ENCODE results near the gene TMSB4X.
A peak's percentile ranks its signal among the peaks of the same experiment; 100 is the strongest.

Gene TMSB4X

GRCh38 chrX:12972243-12972642 lies 2.7 kb upstream of the TMSB4X start:
- TF ChIP-seq CTCF (IDR thresholded peaks at IDR 0.05; ENCODE audit: poor library complexity, severe bottlenecking), result no peak
- Histone ChIP-seq H3K27ac (ENCODE audit: poor library complexity, severe bottlenecking) (no peak overlapping the region), H3K9me3 (ENCODE audit: severe bottlenecking) (no peaks in the 10 kb centered on the region), H3K36me3 (ENCODE audit: low read depth) (peaks cover 23% of the 10 kb centered on the region), H3K27me3 (ENCODE audit: insufficient read depth, poor library complexity, severe bottlenecking) (no peaks in the 10 kb centered on the region), H3K4me3 (ENCODE audit: severe bottlenecking) (no peak overlapping the region), H3K4me1 (ENCODE audit: insufficient read depth, poor library complexity, severe bottlenecking) (peaks cover 5% of the 10 kb centered on the region)
- ATAC-seq (ENCODE audit: low read depth), result no peak
- no peak for DNase-seq (ENCODE audit: low spot score)

DNA sequence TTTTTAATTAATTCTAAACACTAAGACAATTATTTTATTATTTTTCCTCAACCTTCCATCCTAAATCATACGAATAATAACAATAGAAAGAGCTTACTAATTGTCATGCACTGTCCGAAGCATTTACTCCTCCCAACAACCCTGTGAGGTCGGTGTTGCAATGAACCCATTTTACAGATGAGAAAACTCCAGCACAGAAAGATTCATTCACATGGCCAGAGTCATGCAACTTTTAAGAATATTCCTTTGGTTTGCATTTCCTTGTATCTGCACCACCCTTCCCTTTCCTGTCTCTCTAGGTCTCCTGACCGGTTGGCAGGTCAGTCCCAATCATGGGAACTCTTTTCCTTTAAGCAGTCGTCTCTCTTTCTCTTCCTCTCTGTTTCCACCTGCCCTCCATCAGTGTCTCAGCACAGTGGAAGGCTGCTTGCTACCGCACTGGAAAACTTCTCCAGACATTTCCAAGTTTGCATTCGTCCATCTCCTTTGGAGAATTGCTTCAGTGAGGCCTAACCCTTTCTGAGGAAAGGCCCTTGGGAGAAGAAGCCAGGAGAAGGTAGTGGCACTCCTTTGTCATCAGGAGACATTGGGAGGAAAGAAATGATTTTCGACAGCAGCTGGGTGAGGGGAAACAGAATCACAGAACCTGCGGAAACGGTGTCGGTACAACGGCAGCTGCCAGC lies 1.9 kb upstream of the TMSB4X start:
- peaks cover 10% of the 10 kb centered on the region for H3K4me1 ChIP-seq (ENCODE audit: insufficient read depth, poor library complexity, severe bottlenecking)
- DNase-seq (ENCODE audit: low spot score), result no peak
- H3K4me3 ChIP-seq (ENCODE audit: severe bottlenecking), result no peak overlapping the region
- no peak for TF ChIP-seq CTCF (IDR thresholded peaks at IDR 0.05; ENCODE audit: poor library complexity, severe bottlenecking)
- no peak overlapping the region for H3K27ac ChIP-seq (ENCODE audit: poor library complexity, severe bottlenecking)
- no peak for ATAC-seq (ENCODE audit: low read depth)
- H3K36me3 ChIP-seq (ENCODE audit: low read depth), result peaks cover 27% of the 10 kb centered on the region
- no peaks in the 10 kb centered on the region for H3K9me3 ChIP-seq (ENCODE audit: severe bottlenecking)
- no peaks in the 10 kb centered on the region for H3K27me3 ChIP-seq (ENCODE audit: insufficient read depth, poor library complexity, severe bottlenecking)

DNA sequence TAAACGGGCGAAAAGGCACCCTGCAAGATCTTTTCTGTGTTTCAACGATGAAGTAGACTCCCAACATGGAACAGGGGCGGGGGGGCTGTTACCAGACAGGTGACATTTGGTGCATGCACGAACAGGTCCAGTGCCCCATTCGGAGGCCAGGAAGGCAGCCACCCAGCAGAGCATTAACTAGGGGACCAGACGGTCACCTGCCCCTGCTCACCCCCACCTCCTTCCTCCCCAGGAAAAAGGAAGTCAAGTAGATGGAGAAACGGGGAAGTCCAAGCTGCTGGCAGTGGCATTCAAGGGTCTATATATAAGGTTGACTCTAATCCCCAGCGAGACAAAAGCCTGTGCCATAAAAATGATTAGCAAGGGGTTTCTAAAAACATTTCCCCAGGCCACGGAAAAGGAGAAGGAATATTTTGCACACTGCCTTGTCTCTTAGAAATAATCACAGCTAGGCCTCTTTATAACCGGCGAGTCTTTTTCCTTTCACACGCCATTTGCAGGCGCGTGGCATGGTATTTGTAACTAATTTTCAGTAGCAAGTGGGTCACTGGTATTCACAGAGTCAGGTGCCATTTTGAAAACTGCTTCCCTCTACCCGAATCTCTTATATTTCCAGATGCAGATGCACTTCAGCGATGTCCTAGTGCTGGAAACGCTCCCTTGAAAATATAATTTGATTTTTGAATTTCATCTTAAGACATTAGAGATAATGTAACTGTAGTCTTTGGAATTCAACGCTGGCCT lies 1.2 kb upstream of the TMSB4X start:
- no peak overlapping the region for H3K4me3 ChIP-seq (ENCODE audit: severe bottlenecking)
- ATAC-seq (ENCODE audit: low read depth) (no peak), DNase-seq (ENCODE audit: low spot score) (no peak)

DNA sequence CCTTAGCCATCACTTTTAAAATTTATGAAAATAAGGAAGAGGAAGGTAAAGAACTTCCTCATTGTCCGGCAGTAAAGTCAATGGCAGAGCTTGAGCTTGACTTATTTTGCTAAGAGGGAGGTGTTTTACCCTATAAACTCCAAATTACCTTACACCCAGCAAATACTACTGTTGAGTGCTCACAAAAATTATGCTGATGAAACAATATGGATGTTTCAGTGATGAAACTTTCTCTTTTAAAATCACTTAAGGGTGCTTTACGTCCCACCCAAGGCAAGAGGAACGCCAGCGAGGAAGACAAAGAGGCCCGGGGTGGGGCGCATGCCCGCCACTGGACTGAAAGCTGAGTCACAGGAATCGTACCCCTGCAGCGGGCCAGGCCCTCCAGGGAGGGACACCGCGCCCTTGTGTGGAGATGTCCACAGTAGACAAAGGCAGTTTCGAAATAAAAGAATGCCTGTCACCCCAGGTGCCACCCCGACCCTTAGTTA lies 560 bp upstream of the TMSB4X start:
- TF ChIP-seq CTCF (IDR thresholded peaks at IDR 0.05; ENCODE audit: poor library complexity, severe bottlenecking), result no peak
- ATAC-seq (ENCODE audit: low read depth) (peak; percentile 46; the same call in 2 of the 3 replicates), DNase-seq (ENCODE audit: low spot score) (no peak)
- peaks cover 10% of the 10 kb centered on the region for H3K4me1 ChIP-seq (ENCODE audit: insufficient read depth, poor library complexity, severe bottlenecking)
- no peaks in the 10 kb centered on the region for H3K9me3 ChIP-seq (ENCODE audit: severe bottlenecking)
- H3K4me3 ChIP-seq (ENCODE audit: severe bottlenecking), result peak overlapping the region; percentile 73
- H3K36me3 ChIP-seq (ENCODE audit: low read depth), result peaks cover 27% of the 10 kb centered on the region
- peak overlapping the region; percentile 86 for H3K27ac ChIP-seq (ENCODE audit: poor library complexity, severe bottlenecking)
- no peaks in the 10 kb centered on the region for H3K27me3 ChIP-seq (ENCODE audit: insufficient read depth, poor library complexity, severe bottlenecking)

More for the DNA sequence above, 1.2 kb upstream of the TMSB4X start:
- Histone ChIP-seq H3K4me1 (ENCODE audit: insufficient read depth, poor library complexity, severe bottlenecking) (peaks cover 10% of the 10 kb centered on the region), H3K27me3 (ENCODE audit: insufficient read depth, poor library complexity, severe bottlenecking) (no peaks in the 10 kb centered on the region), H3K36me3 (ENCODE audit: low read depth) (peaks cover 27% of the 10 kb centered on the region), H3K9me3 (ENCODE audit: severe bottlenecking) (no peaks in the 10 kb centered on the region), H3K27ac (ENCODE audit: poor library complexity, severe bottlenecking) (peak overlapping the region; percentile 86)
- TF ChIP-seq CTCF (IDR thresholded peaks at IDR 0.05; ENCODE audit: poor library complexity, severe bottlenecking), result no peak

GRCh38 chrX:12975670-12975965 lies 708 bp downstream of the TMSB4X start:
- ATAC-seq (ENCODE audit: low read depth) (no peak), DNase-seq (ENCODE audit: low spot score) (no peak)
- H3K27ac ChIP-seq (ENCODE audit: poor library complexity, severe bottlenecking), result peak overlapping the region; percentile 86
- H3K4me3 ChIP-seq (ENCODE audit: severe bottlenecking), result peak overlapping the region; percentile 73
- TF ChIP-seq CTCF (IDR thresholded peaks at IDR 0.05; ENCODE audit: poor library complexity, severe bottlenecking), result no peak
- peaks cover 10% of the 10 kb centered on the region for H3K4me1 ChIP-seq (ENCODE audit: insufficient read depth, poor library complexity, severe bottlenecking)
- no peaks in the 10 kb centered on the region for H3K9me3 ChIP-seq (ENCODE audit: severe bottlenecking)
- H3K36me3 ChIP-seq (ENCODE audit: low read depth), result peaks cover 27% of the 10 kb centered on the region
- no peaks in the 10 kb centered on the region for H3K27me3 ChIP-seq (ENCODE audit: insufficient read depth, poor library complexity, severe bottlenecking)
